ENCODE measurements around the gene WDR81.
A peak's percentile ranks its signal among the peaks of the same experiment; 100 is the strongest.
"Not testable (repeated sequence)": the region's sequence is repeated elsewhere in the genome, so short reads cannot be mapped to it uniquely, and the experiment has no call there.

The WDR81 gene

GRCh38 chr17:1732241-1732832 is 7.8 kb downstream of the WDR81 start:
- DNase-seq, result no peak

- DNase-seq, result no peak
Measured at GRCh38 chr17:1732833-1733321, 8.4 kb downstream of the WDR81 start.

- no peak for DNase-seq
Measured at GRCh38 chr17:1733759-1734158, 9.3 kb downstream of the WDR81 start.

GRCh38 chr17:1735418-1735817 is 10.9 kb downstream of the WDR81 start:
- DNase-seq, result no peak

GRCh38 chr17:1735834-1736347 is 11.4 kb downstream of the WDR81 start:
- DNase-seq, result no peak

GRCh38 chr17:1736348-1737281 is 12.1 kb downstream of the WDR81 start:
- peak; percentile 6 for DNase-seq

- no peak for DNase-seq
Measured at GRCh38 chr17:1737531-1738291, 13.2 kb downstream of the WDR81 start.

GRCh38 chr17:1741899-1742298 is 17.4 kb downstream of the WDR81 start:
- DNase-seq, result not testable (repeated sequence)

GRCh38 chr17:1742371-1743087 is 18.0 kb downstream of the WDR81 start, which contains the start of gene SERPINF2:
Gene SERPINF2 (plus strand): TSS chr17:1742871. CDS start chr17:1744996, 2,125 bp downstream.
- DNase-seq, result no peak

GRCh38 chr17:1743088-1743439 is 18.6 kb downstream of the WDR81 start:
- no peak for DNase-seq

GRCh38 chr17:1744551-1745512 is 20.3 kb downstream of the WDR81 start:
- no peak for DNase-seq

GRCh38 chr17:1745513-1746020 is 21.1 kb downstream of the WDR81 start:
- no peak for DNase-seq

- no peak for DNase-seq
Measured at GRCh38 chr17:1746975-1747543, 22.6 kb downstream of the WDR81 start.

- DNase-seq, result no peak
Measured at GRCh38 chr17:1750628-1751027, 26.1 kb downstream of the WDR81 start.

- no peak for DNase-seq
Measured at GRCh38 chr17:1752425-1753262, 28.1 kb downstream of the WDR81 start.

- DNase-seq, result no peak
Measured at GRCh38 chr17:1753767-1754429, 29.4 kb downstream of the WDR81 start.

- no peak for DNase-seq
Measured at GRCh38 chr17:1754430-1755112, 30.1 kb downstream of the WDR81 start.

- DNase-seq, result no peak
Measured at GRCh38 chr17:1755252-1755826, 30.8 kb downstream of the WDR81 start.

All from CD4-positive, alpha-beta T cell treated with Interleukin-4 for 4 hours (primary cell).